ENCODE data around the gene IL15. TPM values are rescaled to one million over a fixed set of nuclear protein-coding genes. Genes with fewer than 3 reads are reported as not detected.

The IL15 gene
- total and polyA plus RNA-seq, 2 of the 8 experiments (the other 6 are each of a cell fraction or from before 2014, with no cell fraction given): 0.30 to 0.61 TPM

- H3K14ac ChIP-seq (ENCODE audit: insufficient read length): no peak overlapping the region
- CTCF ChIA-PET (ENCODE audit: partially characterized antibody): no interaction called here
These were observed 36.5 kb upstream of the IL15 start for GRCh38 chr4:141599853-141600252.

More at GRCh38 chr4:141599853-141600252, 36.5 kb upstream of the IL15 start:
- no peak overlapping the region for H3K4me3 ChIP-seq (ENCODE audit: extremely low read depth in 1 of 4, insufficient read depth in 2 of 4, low read depth in 3 of 4, low read length in 4 of 4)
- TF ChIP-seq JUND (IDR thresholded peaks at IDR 0.05; ENCODE audit: low read length): no peak
- TF ChIP-seq, protein P1, sequence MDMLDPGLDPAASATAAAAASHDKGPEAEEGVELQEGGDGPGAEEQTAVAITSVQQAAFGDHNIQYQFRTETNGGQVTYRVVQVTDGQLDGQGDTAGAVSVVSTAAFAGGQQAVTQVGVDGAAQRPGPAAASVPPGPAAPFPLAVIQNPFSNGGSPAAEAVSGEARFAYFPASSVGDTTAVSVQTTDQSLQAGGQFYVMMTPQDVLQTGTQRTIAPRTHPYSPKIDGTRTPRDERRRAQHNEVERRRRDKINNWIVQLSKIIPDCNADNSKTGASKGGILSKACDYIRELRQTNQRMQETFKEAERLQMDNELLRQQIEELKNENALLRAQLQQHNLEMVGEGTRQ (IDR thresholded peaks at IDR 0.05; ENCODE audit: low read length): no peak
- TF ChIP-seq POLR2A (IDR thresholded peaks at IDR 0.05; ENCODE audit: control extremely low read depth in 1 of 2, low read depth in 2 of 2, low read length in 2 of 2): no peak
- TF ChIP-seq CBX5 (IDR thresholded peaks at IDR 0.05; ENCODE audit: low read depth, low read length): no peak
- no peak for TF ChIP-seq GABPA (IDR thresholded peaks at IDR 0.05; ENCODE audit: borderline replicate concordance, insufficient read depth, low read length)
- no peak for TF ChIP-seq SIX5 (IDR thresholded peaks at IDR 0.05; ENCODE audit: low read depth, low read length)
- H3K23me2 ChIP-seq (ENCODE audit: low read depth, low read length): no peaks in the 10 kb centered on the region
- H2BK12ac ChIP-seq (ENCODE audit: low read depth, low read length): no peak overlapping the region
- no peak overlapping the region for H4K91ac ChIP-seq (replicated peaks; ENCODE audit: insufficient read length, low read length)
- no peak overlapping the region for H3K56ac ChIP-seq (replicated peaks; ENCODE audit: insufficient read length, low read depth, low read length)
- H2AFZ ChIP-seq (ENCODE audit: low read length): no peak overlapping the region
- no peak overlapping the region for H2BK15ac ChIP-seq (ENCODE audit: low read length)
- H3K27ac ChIP-seq (ENCODE audit: low read depth, low read length): no peak overlapping the region
- no peak overlapping the region for H2BK5ac ChIP-seq (ENCODE audit: low read depth, low read length)
- DNase-seq (ENCODE audit: low read depth in 1 of 2, low spot score in 2 of 2) (no peak), FAIRE-seq (no peak)
- no peak overlapping the region for H2BK20ac ChIP-seq (ENCODE audit: low read length)
- 95% methylated on average over 3 of the region's 3 CpGs; no CpG with 5 or more reads in 1 of the 2 experiments for WGBS, 2 experiments (ENCODE audit: extremely low coverage in 1 of 2, insufficient coverage in 1 of 2, insufficient read length in 1 of 2, insufficient replicate concordance in 2 of 2, low coverage in 1 of 2, low lambda C conversion rate in 2 of 2, missing lambda C conversion rate in 1 of 2)
- POLR2A ChIA-PET (ENCODE audit: partially characterized antibody): no interaction called here
- no peak overlapping the region for H2AK5ac ChIP-seq (ENCODE audit: low read depth, low read length)
- H4K20me1 ChIP-seq (replicated peaks in 1 of 2; ENCODE audit: control insufficient read depth in 1 of 2, insufficient read depth in 2 of 2, low read length in 2 of 2): no peaks in the 10 kb centered on the region
- H3K4ac ChIP-seq (replicated peaks; ENCODE audit: insufficient read length, low read depth, low read length): no peak overlapping the region
- H3K27me3 ChIP-seq (replicated peaks in 1 of 4; ENCODE audit: control insufficient read depth in 3 of 4, extremely low read depth in 1 of 4, insufficient read depth in 3 of 4, low read length in 3 of 4): no peaks in the 10 kb centered on the region
- no peak overlapping the region for H3K18ac ChIP-seq (ENCODE audit: extremely low read depth, low read length)
- no peaks in the 10 kb centered on the region for H3K79me2 ChIP-seq (ENCODE audit: control insufficient read depth in 1 of 2, insufficient read depth in 2 of 2, low read length in 2 of 2)
- no peak overlapping the region for H3K4me2 ChIP-seq (ENCODE audit: insufficient read depth in 1 of 2, low read depth in 2 of 2, low read length in 2 of 2)
- no peak overlapping the region for H4K5ac ChIP-seq (ENCODE audit: insufficient read length, low read depth, low read length)
- H2BK120ac ChIP-seq (replicated peaks; ENCODE audit: low read depth, low read length): no peak overlapping the region
- no peak overlapping the region for H4K8ac ChIP-seq (ENCODE audit: extremely low read depth, insufficient read depth, low read length)
- H3K9ac ChIP-seq (replicated peaks in 1 of 4; ENCODE audit: extremely low read depth in 1 of 4, low read depth in 3 of 4, low read length in 3 of 4): no peak overlapping the region
- H3K9me3 ChIP-seq (ENCODE audit: insufficient read depth in 2 of 2, low read depth in 1 of 2, low read length in 1 of 2): no peaks in the 10 kb centered on the region
- no peak overlapping the region for H3K23ac ChIP-seq (ENCODE audit: insufficient read length)
- no peaks in the 10 kb centered on the region for H3K79me1 ChIP-seq (ENCODE audit: low read depth, low read length)
- H3K4me1 ChIP-seq (replicated peaks in 1 of 4; ENCODE audit: control insufficient read depth in 3 of 4, insufficient read depth in 4 of 4, low read length in 3 of 4): no peaks in the 10 kb centered on the region
- H3K36me3 ChIP-seq (ENCODE audit: control insufficient read depth in 2 of 4, insufficient read depth in 4 of 4, low read length in 3 of 4): no peaks in the 10 kb centered on the region

All from H1 (cell line).